Measurements from ENCODE around the gene GRIK4.

Gene GRIK4

DNA sequence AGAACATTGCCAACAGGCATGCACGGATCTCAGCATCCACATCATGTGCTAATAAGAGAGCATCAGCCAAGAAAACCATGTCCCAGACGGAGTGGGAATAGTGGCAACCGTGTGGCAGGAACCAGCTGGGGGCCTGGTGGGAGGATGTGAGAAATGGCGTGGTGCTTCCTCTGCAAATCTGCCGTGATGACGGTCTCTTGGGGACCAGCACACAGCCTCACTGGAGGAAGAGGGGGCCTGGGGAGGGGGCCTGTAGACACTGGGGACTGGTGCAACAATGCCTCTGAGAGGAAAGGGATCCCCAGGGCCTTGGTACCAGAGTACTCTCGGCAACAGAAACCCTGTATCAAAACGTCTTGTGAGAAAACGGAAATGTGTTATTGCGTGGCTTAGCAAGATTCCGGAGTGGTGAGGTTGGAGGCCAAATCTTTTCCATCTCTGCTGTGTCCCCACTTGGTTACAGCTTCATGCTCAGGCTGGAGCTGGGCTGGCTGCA, 358.0 kb downstream of the GRIK4 start:
- TF ChIP-seq SPI1 (IDR thresholded peaks at IDR 0.05; ENCODE audit: borderline replicate concordance, low read depth) = no peak
- no peak for TF ChIP-seq GABPA (IDR thresholded peaks at IDR 0.05; ENCODE audit: low read depth)
- TF ChIP-seq REST (IDR thresholded peaks at IDR 0.05; ENCODE audit: insufficient replicate concordance, low read depth) = no peak
- TF ChIP-seq POLR2AphosphoS5 (IDR thresholded peaks at IDR 0.05; ENCODE audit: low read depth) = no peak
- TF ChIP-seq, protein P1, sequence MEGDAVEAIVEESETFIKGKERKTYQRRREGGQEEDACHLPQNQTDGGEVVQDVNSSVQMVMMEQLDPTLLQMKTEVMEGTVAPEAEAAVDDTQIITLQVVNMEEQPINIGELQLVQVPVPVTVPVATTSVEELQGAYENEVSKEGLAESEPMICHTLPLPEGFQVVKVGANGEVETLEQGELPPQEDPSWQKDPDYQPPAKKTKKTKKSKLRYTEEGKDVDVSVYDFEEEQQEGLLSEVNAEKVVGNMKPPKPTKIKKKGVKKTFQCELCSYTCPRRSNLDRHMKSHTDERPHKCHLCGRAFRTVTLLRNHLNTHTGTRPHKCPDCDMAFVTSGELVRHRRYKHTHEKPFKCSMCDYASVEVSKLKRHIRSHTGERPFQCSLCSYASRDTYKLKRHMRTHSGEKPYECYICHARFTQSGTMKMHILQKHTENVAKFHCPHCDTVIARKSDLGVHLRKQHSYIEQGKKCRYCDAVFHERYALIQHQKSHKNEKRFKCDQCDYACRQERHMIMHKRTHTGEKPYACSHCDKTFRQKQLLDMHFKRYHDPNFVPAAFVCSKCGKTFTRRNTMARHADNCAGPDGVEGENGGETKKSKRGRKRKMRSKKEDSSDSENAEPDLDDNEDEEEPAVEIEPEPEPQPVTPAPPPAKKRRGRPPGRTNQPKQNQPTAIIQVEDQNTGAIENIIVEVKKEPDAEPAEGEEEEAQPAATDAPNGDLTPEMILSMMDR (IDR thresholded peaks at IDR 0.05; ENCODE audit: insufficient read depth, low read length) = no peak
- no peak overlapping the region for H3K27ac ChIP-seq (replicated peaks)
- no peak overlapping the region for H3K4me3 ChIP-seq (replicated peaks; ENCODE audit: insufficient read depth, low read length)
- peaks cover 6% of the 10 kb centered on the region for H3K27me3 ChIP-seq (ENCODE audit: insufficient read depth, poor library complexity, severe bottlenecking)
- DNase-seq (ENCODE audit: low read depth in 1 of 2, low spot score in 1 of 2) = no peak

GRCh38 chr11:120871194-120871593, 359.6 kb downstream of the GRIK4 start:
- Histone ChIP-seq H3K4me3 (replicated peaks; ENCODE audit: insufficient read depth, low read length) (no peak overlapping the region), H3K27me3 (ENCODE audit: insufficient read depth, poor library complexity, severe bottlenecking) (peaks cover 6% of the 10 kb centered on the region), H3K27ac (replicated peaks) (no peak overlapping the region)
- no peak for DNase-seq (ENCODE audit: low read depth in 1 of 2, low spot score in 1 of 2)
- no peak for TF ChIP-seq POLR2AphosphoS5 (IDR thresholded peaks at IDR 0.05; ENCODE audit: low read depth)
- TF ChIP-seq SPI1 (IDR thresholded peaks at IDR 0.05; ENCODE audit: borderline replicate concordance, low read depth) = no peak
- no peak for TF ChIP-seq REST (IDR thresholded peaks at IDR 0.05; ENCODE audit: insufficient replicate concordance, low read depth)

DNA sequence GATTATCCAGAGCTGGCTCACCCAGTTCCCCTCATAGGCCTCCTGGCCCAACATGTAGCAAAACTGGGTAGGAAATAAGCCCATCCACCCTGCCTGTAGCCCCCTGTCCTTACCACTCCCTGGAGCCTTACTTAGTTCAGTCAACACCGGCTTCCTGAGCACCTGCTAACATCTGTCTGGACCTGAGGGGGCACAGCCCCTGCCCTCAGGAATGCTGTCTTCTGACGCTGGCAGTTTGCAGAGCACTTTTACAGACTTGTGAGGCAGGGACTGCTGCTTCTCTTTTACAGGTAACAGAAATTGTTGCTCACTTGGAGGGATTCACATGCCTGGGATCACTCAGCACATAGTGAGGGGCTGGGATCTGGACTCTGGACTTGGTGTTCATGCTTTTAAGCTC, 360.4 kb downstream of the GRIK4 start:
- H3K27ac ChIP-seq (replicated peaks) = no peak overlapping the region
- TF ChIP-seq SPI1 (IDR thresholded peaks at IDR 0.05; ENCODE audit: borderline replicate concordance, low read depth) (no peak), REST (IDR thresholded peaks at IDR 0.05; ENCODE audit: insufficient replicate concordance, low read depth) (no peak), POLR2AphosphoS5 (IDR thresholded peaks at IDR 0.05; ENCODE audit: low read depth) (no peak), GABPA (IDR thresholded peaks at IDR 0.05; ENCODE audit: low read depth) (no peak)
- TF ChIP-seq, protein P1 (IDR thresholded peaks at IDR 0.05; ENCODE audit: insufficient read depth, low read length) = no peak
- H3K4me3 ChIP-seq (replicated peaks; ENCODE audit: insufficient read depth, low read length) = no peak overlapping the region
- H3K27me3 ChIP-seq (ENCODE audit: insufficient read depth, poor library complexity, severe bottlenecking) = peaks cover 6% of the 10 kb centered on the region
- no peak for DNase-seq (ENCODE audit: low read depth in 1 of 2, low spot score in 1 of 2)
